SU-DHL-6 (cell line): Measurements from ENCODE around the gene MID2.
"Not testable (repeated sequence)": the region's sequence is repeated elsewhere in the genome, so short reads cannot be mapped to it uniquely, and the experiment has no call there.

ENCODE experiments used
- H2AFZ ChIP-seq: fragments of 200-600 bp; sonication (generic); 2 replicates; pipeline ENCODE4 v1.6.1; 2014; ENCODE audit warnings: low read depth, mild to moderate bottlenecking, moderate library complexity, mixed read lengths, antibody characterized with exemption, low read length; ENCODE audit not compliant: severe bottlenecking
- H3F3A ChIP-seq: fragments of 200-600 bp; shearing (Covaris generic); 2 replicates; pipeline ENCODE4 v1.6.0; 2016; ENCODE audit warnings: antibody characterized with exemption, mild to moderate bottlenecking; ENCODE audit not compliant: insufficient read depth
- H3K27ac ChIP-seq: fragments of 200-600 bp; sonication (generic); 2 replicates; pipeline ENCODE4 v1.5.1; 2016; ENCODE audit warnings: low read depth, mild to moderate bottlenecking, low read length, moderate library complexity, mixed read lengths
- H3K27me3 ChIP-seq: fragments of 200-600 bp; sonication (generic), shearing (Covaris generic); 2 replicates; pipeline ENCODE4 v1.6.0; 2014; ENCODE audit warnings: mild to moderate bottlenecking, low read length
- H3K36me3 ChIP-seq: fragments of 200-600 bp; sonication (generic); 2 replicates; pipeline ENCODE4 v1.6.1; 2014; ENCODE audit warnings: mild to moderate bottlenecking, low read length, mixed read lengths
- H3K4me2 ChIP-seq: fragments of 300-600, 200-600 bp; shearing (Covaris generic), sonication (generic); 2 replicates; pipeline ENCODE4 v1.6.0; 2014; ENCODE audit warnings: low read length, low read depth, mild to moderate bottlenecking; ENCODE audit not compliant: poor library complexity, severe bottlenecking
- H3K4me3 ChIP-seq: fragments of 200-600 bp; sonication (generic); 2 replicates; pipeline ENCODE4 v1.5.1; 2014; ENCODE audit warnings: antibody characterized with exemption, low read length, mild to moderate bottlenecking, mixed read lengths; ENCODE audit not compliant: insufficient read depth, poor library complexity, severe bottlenecking
- H3K79me2 ChIP-seq: fragments of 200-600 bp; sonication (generic); 2 replicates; pipeline ENCODE4 v1.6.1; 2014; ENCODE audit warnings: mild to moderate bottlenecking, low read length, moderate library complexity; ENCODE audit not compliant: insufficient read depth
- H3K9ac ChIP-seq: fragments of 200-600 bp; sonication (generic); 2 replicates; pipeline ENCODE4 v1.7.0; 2014; ENCODE audit warnings: mild to moderate bottlenecking, low read length
- H3K9me2 ChIP-seq: fragments of 200-600 bp; sonication (generic); replicated peaks from 2 replicates; pipeline ENCODE4 v1.6.1; 2014; ENCODE audit warnings: low read length; ENCODE audit not compliant: insufficient read depth
- H3K9me3 ChIP-seq: fragments of 200-600 bp; sonication (generic); 2 replicates; pipeline ENCODE4 v1.6.1; 2014; ENCODE audit warnings: low read length, mixed read lengths; ENCODE audit not compliant: insufficient read depth
- H4K20me1 ChIP-seq: fragments of 200-600 bp; sonication (generic); 2 replicates; pipeline ENCODE4 v1.6.1; 2014; ENCODE audit warnings: low read depth, mild to moderate bottlenecking, antibody characterized with exemption, low read length, moderate library complexity, mixed read lengths
- CTCF ChIP-seq: fragments of 200-600 bp; sonication (generic); IDR thresholded peaks from one replicate; pipeline ENCODE4 v1.5.1; 2017; ENCODE audit warnings: antibody characterized with exemption, mild to moderate bottlenecking, low read length, moderate library complexity; ENCODE audit not compliant: insufficient read depth, poor library complexity, severe bottlenecking
- EZH2phosphoT487 ChIP-seq: fragments of 200-600 bp; sonication (generic), shearing (Covaris generic); conservative IDR thresholded peaks from 2 replicates; pipeline ENCODE4 v1.6.1; 2018; ENCODE audit warnings: mild to moderate bottlenecking, antibody characterized with exemption, low read length, moderate library complexity, mixed read lengths

MID2 gene

DNA sequence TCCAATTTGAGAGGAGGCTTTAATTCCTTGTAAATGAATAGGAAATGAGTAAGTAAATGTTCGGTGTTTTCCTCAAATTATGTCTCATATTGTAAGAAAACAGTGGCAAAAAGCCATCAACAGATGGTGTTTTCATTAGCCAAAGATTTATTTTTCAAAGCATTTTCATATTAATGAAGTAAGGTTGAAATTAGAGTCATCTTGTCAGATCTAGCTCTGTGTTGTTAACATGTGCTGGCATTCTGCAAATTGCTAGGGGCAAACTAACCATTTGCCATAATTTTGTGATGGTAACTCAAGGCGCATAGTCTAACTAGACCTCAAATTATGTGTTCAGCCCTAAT is 24.7 kb downstream of the MID2 start:
- H3K79me2 ChIP-seq, result no peaks in the 10 kb centered on the region
- H3K36me3 ChIP-seq, result no peaks in the 10 kb centered on the region
- no peaks in the 10 kb centered on the region for H3K27me3 ChIP-seq

GRCh38 chrX:107851215-107851614 is 25.5 kb downstream of the MID2 start:
- no peaks in the 10 kb centered on the region for H3K9me3 ChIP-seq
- H3K4me2 ChIP-seq, result no peak overlapping the region
- H3K79me2 ChIP-seq, result no peaks in the 10 kb centered on the region
- no peaks in the 10 kb centered on the region for H3K27me3 ChIP-seq
- H3F3A ChIP-seq, result no peaks in the 10 kb centered on the region
- H3K4me3 ChIP-seq, result no peak overlapping the region
- no peaks in the 10 kb centered on the region for H3K9me2 ChIP-seq
- TF ChIP-seq EZH2phosphoT487, result no peak
- no peak for TF ChIP-seq CTCF
- no peak overlapping the region for H2AFZ ChIP-seq
- H3K9ac ChIP-seq, result no peak overlapping the region
- H3K36me3 ChIP-seq, result no peaks in the 10 kb centered on the region
- H4K20me1 ChIP-seq, result no peaks in the 10 kb centered on the region
- no peak overlapping the region for H3K27ac ChIP-seq

More for the DNA sequence above, 24.7 kb downstream of the MID2 start:
- TF ChIP-seq EZH2phosphoT487, result no peak
- no peak for TF ChIP-seq CTCF
- Histone ChIP-seq H4K20me1 (no peaks in the 10 kb centered on the region), H3K27ac (no peak overlapping the region), H3K9me2 (no peaks in the 10 kb centered on the region), H3K9ac (no peak overlapping the region), H3K4me2 (no peak overlapping the region), H3K9me3 (no peaks in the 10 kb centered on the region), H2AFZ (no peak overlapping the region), H3K4me3 (no peak overlapping the region), H3F3A (no peaks in the 10 kb centered on the region)

- not testable (repeated sequence) for H2AFZ ChIP-seq, H3F3A ChIP-seq, H3K4me2 ChIP-seq, H3K9me3 ChIP-seq, H3K9me2 ChIP-seq, H3K36me3 ChIP-seq, H3K27me3 ChIP-seq, H4K20me1 ChIP-seq, H3K4me3 ChIP-seq, H3K9ac ChIP-seq, H3K79me2 ChIP-seq, H3K27ac ChIP-seq
Measured at GRCh38 chrX:107851665-107852064, 26.0 kb downstream of the MID2 start.

- H3K4me3 ChIP-seq, result no peak overlapping the region
- H2AFZ ChIP-seq, result no peak overlapping the region
- H3K9me2 ChIP-seq, result no peaks in the 10 kb centered on the region
- H3K27ac ChIP-seq, result no peak overlapping the region
- H3K9ac ChIP-seq, result no peak overlapping the region
- H3F3A ChIP-seq, result no peaks in the 10 kb centered on the region
- H3K4me2 ChIP-seq, result no peak overlapping the region
- no peaks in the 10 kb centered on the region for H3K27me3 ChIP-seq
- TF ChIP-seq EZH2phosphoT487, result no peak
- TF ChIP-seq CTCF, result no peak
- no peaks in the 10 kb centered on the region for H3K36me3 ChIP-seq
- no peaks in the 10 kb centered on the region for H3K79me2 ChIP-seq
- H4K20me1 ChIP-seq, result no peaks in the 10 kb centered on the region
- no peaks in the 10 kb centered on the region for H3K9me3 ChIP-seq
Measured at GRCh38 chrX:107856289-107856688, 30.6 kb downstream of the MID2 start.

- not testable (repeated sequence) for H3K4me2 ChIP-seq, H3K9me3 ChIP-seq, H3K27me3 ChIP-seq, H3K79me2 ChIP-seq, H3K9me2 ChIP-seq, H4K20me1 ChIP-seq, H3K9ac ChIP-seq, H3F3A ChIP-seq, H2AFZ ChIP-seq, H3K4me3 ChIP-seq, H3K36me3 ChIP-seq, H3K27ac ChIP-seq
Measured at GRCh38 chrX:107857041-107857440, 31.4 kb downstream of the MID2 start.
